MM.1S (cell line): ENCODE results near the gene AMBRA1.

Experiments used
- EZH2phosphoT487 ChIP-seq: fragments of 300-600 bp; sonication (generic); IDR thresholded peaks from 2 replicates; pipeline ENCODE4 v1.6.1; 2018; ENCODE audit warnings: antibody characterized with exemption, low read length
- TF ChIP-seq, protein P1 (sequence below): fragments of 300-600 bp; sonication (generic); IDR thresholded peaks from 2 replicates; pipeline ENCODE4 v1.5.1; 2016; ENCODE audit warnings: antibody characterized with exemption, low read length, mixed read lengths

DNA sequence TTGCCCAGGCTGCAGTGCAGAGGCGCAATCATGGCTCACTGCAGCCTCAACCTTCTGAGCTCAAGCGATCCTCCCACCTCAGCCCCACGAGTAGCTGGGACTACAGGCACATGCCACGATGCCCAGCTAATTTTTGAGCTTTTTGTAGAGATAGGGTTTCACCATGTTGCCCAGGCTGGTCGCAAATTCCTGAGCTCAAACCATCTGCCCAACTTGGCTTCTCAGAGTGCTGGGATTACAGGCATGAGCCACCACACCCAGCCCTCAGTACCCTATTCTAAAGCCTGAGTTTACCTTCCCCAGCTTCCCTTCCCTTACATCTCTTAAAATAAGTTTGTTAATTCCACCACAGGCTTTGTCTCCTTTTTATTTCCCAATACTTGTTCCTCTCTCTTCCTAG is 59.1 kb downstream of the AMBRA1 start:
- TF ChIP-seq, protein P1, sequence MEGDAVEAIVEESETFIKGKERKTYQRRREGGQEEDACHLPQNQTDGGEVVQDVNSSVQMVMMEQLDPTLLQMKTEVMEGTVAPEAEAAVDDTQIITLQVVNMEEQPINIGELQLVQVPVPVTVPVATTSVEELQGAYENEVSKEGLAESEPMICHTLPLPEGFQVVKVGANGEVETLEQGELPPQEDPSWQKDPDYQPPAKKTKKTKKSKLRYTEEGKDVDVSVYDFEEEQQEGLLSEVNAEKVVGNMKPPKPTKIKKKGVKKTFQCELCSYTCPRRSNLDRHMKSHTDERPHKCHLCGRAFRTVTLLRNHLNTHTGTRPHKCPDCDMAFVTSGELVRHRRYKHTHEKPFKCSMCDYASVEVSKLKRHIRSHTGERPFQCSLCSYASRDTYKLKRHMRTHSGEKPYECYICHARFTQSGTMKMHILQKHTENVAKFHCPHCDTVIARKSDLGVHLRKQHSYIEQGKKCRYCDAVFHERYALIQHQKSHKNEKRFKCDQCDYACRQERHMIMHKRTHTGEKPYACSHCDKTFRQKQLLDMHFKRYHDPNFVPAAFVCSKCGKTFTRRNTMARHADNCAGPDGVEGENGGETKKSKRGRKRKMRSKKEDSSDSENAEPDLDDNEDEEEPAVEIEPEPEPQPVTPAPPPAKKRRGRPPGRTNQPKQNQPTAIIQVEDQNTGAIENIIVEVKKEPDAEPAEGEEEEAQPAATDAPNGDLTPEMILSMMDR, result no peak
- TF ChIP-seq EZH2phosphoT487, result no peak
